Measurements from ENCODE around the gene GTF2F2. TPM values are rescaled to one million over a fixed set of nuclear protein-coding genes. Genes with fewer than 3 reads are reported as not detected.

Gene GTF2F2
- total RNA-seq, 6 donors from 2014 or later, result 10.2 to 29.3 (median 18.2) TPM

DNA sequence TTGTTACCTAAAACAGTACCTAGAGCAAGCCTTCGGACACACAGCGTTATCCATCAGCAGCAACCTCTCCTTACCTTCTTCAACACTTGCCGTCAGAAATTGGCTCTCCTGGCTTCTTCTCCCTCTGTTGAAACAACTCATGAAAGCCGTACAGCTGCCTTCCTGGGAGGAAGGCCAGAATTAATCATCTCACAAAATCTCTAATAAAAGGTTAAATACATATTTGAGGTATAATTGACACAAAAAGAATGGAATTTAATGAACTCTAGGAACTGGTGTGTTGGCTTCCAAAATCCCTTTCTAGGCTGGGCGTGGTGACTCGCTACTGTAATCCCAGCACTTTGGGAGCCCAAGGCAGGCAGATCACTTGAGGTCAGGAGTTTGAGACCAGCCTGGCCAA, 37.3 kb upstream of the GTF2F2 start:
- DNase-seq (no peak), ATAC-seq (ENCODE audit: low FRiP score in 2 of 2) (peak in 1 of 2 donors; percentile 31)
- Histone ChIP-seq H3K9me3 (no peaks in the 10 kb centered on the region), H3K36me3 (no peaks in the 10 kb centered on the region), H3K4me1 (no peaks in the 10 kb centered on the region), H3K27me3 (no peaks in the 10 kb centered on the region), H3K27ac (no peak overlapping the region), H3K4me3 (no peak overlapping the region)
- 70 to 78% methylated on average over 6 of the region's 6 CpGs for WGBS, 2 donors
- no peak for TF ChIP-seq EP300 (IDR thresholded peaks at IDR 0.05)
- no peak for TF ChIP-seq POLR2A (IDR thresholded peaks at IDR 0.05)
- TF ChIP-seq POLR2AphosphoS5 (IDR thresholded peaks at IDR 0.05), result no peak

- DNase-seq (no peak), ATAC-seq (ENCODE audit: low FRiP score in 2 of 2) (no peak)
- Histone ChIP-seq H3K27ac (no peak overlapping the region), H3K4me1 (no peaks in the 10 kb centered on the region), H3K9me3 (no peaks in the 10 kb centered on the region), H3K4me3 (no peak overlapping the region), H3K36me3 (no peaks in the 10 kb centered on the region), H3K27me3 (no peaks in the 10 kb centered on the region)
- TF ChIP-seq POLR2AphosphoS5 (IDR thresholded peaks at IDR 0.05) (no peak), POLR2A (IDR thresholded peaks at IDR 0.05) (no peak), CTCF (IDR thresholded peaks at IDR 0.05) (no peak), EP300 (IDR thresholded peaks at IDR 0.05) (no peak)
Measured at GRCh38 chr13:45084515-45084914, 35.8 kb upstream of the GTF2F2 start.

- TF ChIP-seq POLR2AphosphoS5 (IDR thresholded peaks at IDR 0.05), result no peak
- no peak for ATAC-seq (ENCODE audit: low FRiP score in 2 of 2)
- no peak overlapping the region for H3K27ac ChIP-seq
- H3K27me3 ChIP-seq, result no peaks in the 10 kb centered on the region
- no peaks in the 10 kb centered on the region for H3K9me3 ChIP-seq
- 94 to 97% methylated on average over 3 of the region's 3 CpGs for WGBS, 2 donors
- no peak overlapping the region for H3K4me3 ChIP-seq
- DNase-seq, result no peak
- H3K4me1 ChIP-seq, result no peaks in the 10 kb centered on the region
- no peaks in the 10 kb centered on the region for H3K36me3 ChIP-seq
Measured at GRCh38 chr13:45086484-45086883, 33.8 kb upstream of the GTF2F2 start.

DNA sequence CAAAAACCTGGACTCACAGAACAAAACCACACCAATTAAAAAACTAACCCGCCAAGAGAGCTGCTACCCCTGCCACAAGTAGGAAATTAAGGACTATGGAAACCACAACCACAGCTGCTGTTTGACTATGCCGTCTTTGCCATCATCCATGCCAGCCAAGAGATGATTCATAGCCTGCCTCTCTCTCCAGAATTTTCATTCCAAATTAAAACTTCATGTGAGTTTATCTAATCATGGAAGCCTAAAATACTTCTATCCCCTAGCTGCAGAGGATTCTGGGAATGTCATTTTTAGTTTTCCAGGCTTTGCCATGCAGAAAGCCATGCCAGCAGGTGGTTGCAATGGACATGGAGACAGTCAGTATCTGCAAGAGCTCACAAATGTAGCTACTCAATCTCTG, 27.6 kb upstream of the GTF2F2 start:
- DNase-seq, result no peak
- no peak overlapping the region for H3K27ac ChIP-seq
- WGBS, 2 donors, result 51 to 68% methylated on average over 2 of the region's 2 CpGs
- no peak overlapping the region for H3K4me3 ChIP-seq
- no peak for ATAC-seq (ENCODE audit: low FRiP score in 2 of 2)
- no peaks in the 10 kb centered on the region for H3K27me3 ChIP-seq
- no peaks in the 10 kb centered on the region for H3K4me1 ChIP-seq
- H3K9me3 ChIP-seq, result no peaks in the 10 kb centered on the region
- TF ChIP-seq POLR2A (IDR thresholded peaks at IDR 0.05) (no peak), POLR2AphosphoS5 (IDR thresholded peaks at IDR 0.05) (no peak), EP300 (IDR thresholded peaks at IDR 0.05) (no peak), CTCF (IDR thresholded peaks at IDR 0.05) (no peak)
- no peaks in the 10 kb centered on the region for H3K36me3 ChIP-seq

- no peaks in the 10 kb centered on the region for H3K4me1 ChIP-seq
- H3K27me3 ChIP-seq, result no peaks in the 10 kb centered on the region
- no peaks in the 10 kb centered on the region for H3K9me3 ChIP-seq
- H3K36me3 ChIP-seq, result no peaks in the 10 kb centered on the region
- TF ChIP-seq POLR2A (IDR thresholded peaks at IDR 0.05) (no peak), CTCF (IDR thresholded peaks at IDR 0.05) (no peak), POLR2AphosphoS5 (IDR thresholded peaks at IDR 0.05) (no peak), EP300 (IDR thresholded peaks at IDR 0.05) (no peak)
- no peak overlapping the region for H3K4me3 ChIP-seq
- ATAC-seq (ENCODE audit: low FRiP score in 2 of 2) (no peak), DNase-seq (no peak)
- WGBS, 2 donors, result 88 to 91% methylated on average over 5 of the region's 5 CpGs
- H3K27ac ChIP-seq, result no peak overlapping the region
Measured at GRCh38 chr13:45100573-45101262, 19.6 kb upstream of the GTF2F2 start.

Data from upper lobe of left lung (tissue), 6 donors.